Body of pancreas (tissue), 4 donors: ENCODE measurements around the gene ARHGEF4. TPM values are rescaled to one million over a fixed set of nuclear protein-coding genes. Genes with fewer than 3 reads are reported as not detected.

ENCODE experiments used
- ATAC-seq: fragments of 150-250 bp; one replicate; pipeline ENCODE4 v1.9.1; 2016
- DNase-seq, 4 donors: peaks; one replicate each; pipeline ENCODE4 v3.0.0-alpha.2; 2019
- H3K27ac ChIP-seq, 4 donors: fragments of 200-600 bp; sonication (generic); 1 replicate in 3 of 4; 2 replicates in 1 of 4; pipeline versions ENCODE4 v1.5.1 to v1.6.1; 2016 to 2019; ENCODE audit warnings: mild to moderate bottlenecking in 1 of 4, mixed read lengths in 1 of 4, moderate library complexity in 1 of 4
- H3K27me3 ChIP-seq, 2 donors: fragments of 200-600 bp; sonication (generic); one replicate each; pipeline ENCODE4 v1.6.0; 2016; ENCODE audit warnings: mild to moderate bottlenecking in 1 of 2
- H3K36me3 ChIP-seq, 2 donors: fragments of 200-600 bp; sonication (generic); replicated peaks in 1 of 2; 2 replicates each; pipeline ENCODE4 v1.5.1; 2016; ENCODE audit warnings: low read depth in 2 of 2; ENCODE audit not compliant: insufficient read depth in 1 of 2
- H3K4me1 ChIP-seq: fragments of 200-600 bp; sonication (generic); one replicate; pipeline ENCODE4 v1.6.0; 2016
- H3K4me3 ChIP-seq, 2 donors: fragments of 200-600 bp; sonication (generic); 1 replicate in 1 of 2; 2 replicates in 1 of 2; pipeline ENCODE4 v1.5.1; 2016 to 2019
- H3K9me3 ChIP-seq, 3 donors: fragments of 200-600 bp; sonication (generic); 1 replicate in 2 of 3; 2 replicates in 1 of 3; pipeline ENCODE4 v1.5.1; 2016
- CTCF ChIP-seq, 7 experiments: fragments of 450-650 bp in 4 of 7; fragments of 200-600 bp in 3 of 7; sonication (generic) in 3 of 7; IDR thresholded peaks; one replicate each; pipeline ENCODE4 v1.5.1; 2016 to 2019; ENCODE audit warnings: antibody characterized with exemption in 7 of 7
- POLR2A ChIP-seq, 3 donors: fragments of 450-650 bp; IDR thresholded peaks; one replicate each; pipeline ENCODE4 v1.6.1; 2016; ENCODE audit warnings: antibody characterized with exemption in 3 of 3, mild to moderate bottlenecking in 2 of 3
- WGBS, 2 donors: methylation state at CpG; one replicate each; pipeline ENCODE4 v1.1.5; 2017; 5-methylcytosine and 5-hydroxymethylcytosine counted together
- intact Hi-C: fragments of 100-400 bp; cut with DNase I; formaldehyde crosslinking; loops from one replicate; pipeline ENCODE4 v1.15.1; 2023
- total RNA-seq, 2 donors: library from RNA; depleted of rRNA; stranded (reverse); fragments of >200 nt; gene quantifications; one replicate each; pipeline ENCODE4 v1.1.0, GENCODE V29; 2016

The ARHGEF4 gene
- total RNA-seq, 2 donors from 2014 or later = 28.8 to 39.9 TPM

- H3K4me3 ChIP-seq = no peak overlapping the region
- H3K27ac ChIP-seq = no peak overlapping the region
- WGBS, 2 donors = 83 to 88% methylated on average over 3 of the region's 3 CpGs
- no peaks in the 10 kb centered on the region for H3K9me3 ChIP-seq
- no peaks in the 10 kb centered on the region for H3K4me1 ChIP-seq
- H3K27me3 ChIP-seq = no peaks in the 10 kb centered on the region
- ATAC-seq (no peak), DNase-seq (no peak)
- no peaks in the 10 kb centered on the region for H3K36me3 ChIP-seq
- intact Hi-C loops = no loop called here
- TF ChIP-seq POLR2A (IDR thresholded peaks at IDR 0.05) (no peak), CTCF (IDR thresholded peaks at IDR 0.05) (no peak)
Measured at GRCh38 chr2:130874512-130874911, 37.8 kb downstream of the ARHGEF4 start.

- H3K4me1 ChIP-seq = no peaks in the 10 kb centered on the region
- no peak for TF ChIP-seq POLR2A (IDR thresholded peaks at IDR 0.05)
- no peak for TF ChIP-seq CTCF (IDR thresholded peaks at IDR 0.05)
- no peak overlapping the region for H3K27ac ChIP-seq
- no peaks in the 10 kb centered on the region for H3K9me3 ChIP-seq
- H3K36me3 ChIP-seq = no peaks in the 10 kb centered on the region
- intact Hi-C loops = loop anchor here (5.0 kb wide), 1 partner anchor 74 kb away; no protein-coding TSS in a partner anchor
- DNase-seq (no peak), ATAC-seq (no peak)
- 86 to 90% methylated on average over 8 to 9 of the region's 9 CpGs for WGBS, 2 donors
- no peaks in the 10 kb centered on the region for H3K27me3 ChIP-seq
- H3K4me3 ChIP-seq = no peak overlapping the region
Measured at GRCh38 chr2:130875935-130876334, 39.2 kb downstream of the ARHGEF4 start.

- 90 to 91% methylated on average over 5 of the region's 5 CpGs for whole genome bisulfite sequencing, 2 donors
- no peak for TF ChIP-seq CTCF (IDR thresholded peaks at IDR 0.05)
- no peak for TF ChIP-seq POLR2A (IDR thresholded peaks at IDR 0.05)
- no peak overlapping the region for H3K27ac ChIP-seq
- intact Hi-C loops = loop anchor here (5.0 kb wide), 1 partner anchor 75 kb away; no protein-coding TSS in a partner anchor
- no peak overlapping the region for H3K4me3 ChIP-seq
- no peak for ATAC-seq
- no peak for DNase-seq
- no peaks in the 10 kb centered on the region for H3K9me3 ChIP-seq
- no peaks in the 10 kb centered on the region for H3K4me1 ChIP-seq
- H3K36me3 ChIP-seq = no peaks in the 10 kb centered on the region
- H3K27me3 ChIP-seq = no peaks in the 10 kb centered on the region
Measured at GRCh38 chr2:130877258-130877657, 40.5 kb downstream of the ARHGEF4 start.

GRCh38 chr2:130878316-130878715 lies 41.6 kb downstream of the ARHGEF4 start:
- H3K27me3 ChIP-seq = no peaks in the 10 kb centered on the region
- intact Hi-C loops = loop anchor here (5.0 kb wide), 1 partner anchor 76 kb away; no protein-coding TSS in a partner anchor

More at GRCh38 chr2:130878316-130878715, 41.6 kb downstream of the ARHGEF4 start:
- H3K4me1 ChIP-seq = no peaks in the 10 kb centered on the region
- TF ChIP-seq CTCF (IDR thresholded peaks at IDR 0.05) (no peak), POLR2A (IDR thresholded peaks at IDR 0.05) (no peak)
- no peaks in the 10 kb centered on the region for H3K36me3 ChIP-seq
- H3K9me3 ChIP-seq = no peaks in the 10 kb centered on the region
- DNase-seq (no peak), ATAC-seq (no peak)
- no peak overlapping the region for H3K4me3 ChIP-seq
- WGBS, 2 donors = 66 to 71% methylated on average over 3 of the region's 3 CpGs
- H3K27ac ChIP-seq = no peak overlapping the region
